HAP-1 (cell line): Measurements from ENCODE around the gene ASIP.

Source experiments
- DNase-seq, 2 experiments: peaks; one replicate each; pipeline ENCODE4 v3.0.0-alpha.2; 2016 to 2020; ENCODE audit warnings: low spot score in 2 of 2
- H3K27me3 ChIP-seq: fragments of 250-450 bp; sonication (Bioruptor Pico); 2 replicates; pipeline ENCODE4 v1.5.1; 2020; ENCODE audit warnings: low read depth, mild to moderate bottlenecking, moderate library complexity
- H3K36me3 ChIP-seq: fragments of 250-450 bp; sonication (Bioruptor Pico); replicated peaks from 2 replicates; pipeline ENCODE4 v1.5.1; 2020; ENCODE audit warnings: mild to moderate bottlenecking
- H3K4me1 ChIP-seq: fragments of 250-450 bp; sonication (Bioruptor Pico); 2 replicates; pipeline ENCODE4 v1.5.1; 2020; ENCODE audit warnings: mild to moderate bottlenecking
- H3K4me3 ChIP-seq: fragments of 250-450 bp; sonication (Bioruptor Pico); 2 replicates; pipeline ENCODE4 v1.5.1; 2020; ENCODE audit warnings: mild to moderate bottlenecking, moderate library complexity
- H3K9me3 ChIP-seq: fragments of 250-450 bp; sonication (Bioruptor Pico); 2 replicates; pipeline ENCODE4 v1.5.1; 2020; ENCODE audit warnings: mild to moderate bottlenecking, moderate library complexity
- in situ Hi-C: fragments of 300-500 bp; cut with MboI; formaldehyde crosslinking; loops from 3 replicates; pipeline ENCODE4 v1.14.3; 2020; ENCODE audit warnings: low sequenced_read_pairs, inconsistent platforms, mixed read lengths

ASIP gene

DNA sequence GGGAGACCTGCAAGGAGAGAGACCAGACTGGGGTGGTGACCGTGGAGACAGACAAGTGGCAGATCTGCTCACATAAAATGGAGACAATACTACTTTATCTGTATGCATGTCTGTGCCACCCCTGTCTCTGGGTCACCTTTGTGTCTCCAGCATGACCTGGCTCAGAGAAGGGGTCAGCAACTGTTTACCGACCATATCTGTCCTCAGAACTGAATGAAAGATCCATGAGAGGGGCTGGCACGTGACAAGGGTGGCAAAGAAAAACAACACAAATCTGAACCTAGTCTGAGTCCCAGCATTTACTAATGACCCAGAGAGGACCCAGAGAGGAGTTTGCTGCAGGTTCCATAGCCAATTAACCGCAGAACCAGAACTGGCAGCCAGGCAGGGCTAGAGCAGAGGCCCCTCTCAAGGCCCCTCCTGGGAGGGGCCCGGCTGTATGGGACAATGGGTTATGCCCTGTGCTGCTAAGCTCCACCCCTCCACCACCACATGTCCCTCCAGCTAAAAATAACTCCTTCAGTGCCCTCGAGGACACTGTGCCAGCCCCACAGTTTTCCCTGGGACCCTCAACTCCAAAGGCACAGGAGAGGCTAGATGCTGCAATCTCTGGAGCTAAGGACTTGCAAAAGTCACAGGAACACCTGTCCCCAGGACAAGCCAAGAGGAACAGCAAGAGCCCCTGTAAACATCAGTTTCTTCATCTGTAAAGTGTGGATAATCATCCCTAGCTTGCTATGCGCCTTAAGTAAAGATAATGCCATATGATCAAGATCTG, 59.8 kb downstream of the ASIP start:
- Histone ChIP-seq H3K9me3 (0 out of 2 replicates have a peak, but pooled peaks cover 2% of the 10 kb centered on the region), H3K36me3 (peaks cover 34% of the 10 kb centered on the region), H3K4me1 (peaks cover 15% of the 10 kb centered on the region), H3K27me3 (no peaks in the 10 kb centered on the region), H3K4me3 (peak overlapping the region; percentile 94)
- DNase-seq, result peak; percentile 24 to 56
- in situ Hi-C loops, result loop anchor here (5.0 to 25.0 kb wide), 2 partner anchors 216 to 411 kb away; partner anchors contain the start of genes DYNLRB1 and TP53INP2

DNA sequence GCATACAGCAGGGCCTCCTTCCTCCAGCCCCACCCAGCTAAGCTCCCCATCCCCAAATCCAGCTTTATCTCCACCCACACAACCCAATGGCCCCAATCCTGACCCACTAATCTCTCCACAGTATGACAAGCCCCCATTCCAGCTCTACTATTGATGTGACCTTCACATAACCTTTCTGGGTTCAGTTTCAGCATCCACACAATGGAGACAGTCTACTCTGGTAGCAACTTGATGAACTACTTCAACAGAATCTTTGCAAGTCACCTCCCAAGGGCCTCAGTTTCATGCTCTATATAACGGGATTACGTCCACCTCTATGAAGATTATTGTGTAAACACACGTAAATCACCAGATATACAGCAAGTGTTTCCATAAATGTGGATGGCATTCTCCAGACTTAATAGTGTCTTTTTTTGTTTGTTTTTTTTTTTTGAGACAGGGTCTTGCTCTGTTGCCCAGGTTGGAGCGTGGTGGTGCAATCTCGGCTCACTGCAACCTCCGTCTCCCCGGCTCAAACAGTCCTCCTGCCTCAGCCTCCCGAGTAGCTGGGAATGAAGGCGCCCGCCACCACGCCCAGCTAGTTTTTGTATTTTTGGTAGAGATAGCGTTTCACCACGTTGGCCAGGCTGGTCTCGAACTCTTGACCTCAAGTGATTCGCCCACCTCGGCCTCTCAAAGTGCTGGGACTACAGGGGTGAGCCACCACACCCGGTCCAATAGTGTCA, 60.5 kb downstream of the ASIP start:
- H3K27me3 ChIP-seq, result no peaks in the 10 kb centered on the region
- peak overlapping the region; percentile 94 for H3K4me3 ChIP-seq
- DNase-seq, result peak in 1 of 2 experiments; percentile 8
- H3K4me1 ChIP-seq, result peaks cover 15% of the 10 kb centered on the region
- H3K36me3 ChIP-seq, result peaks cover 33% of the 10 kb centered on the region
- 0 out of 2 replicates have a peak, but pooled peaks cover 2% of the 10 kb centered on the region for H3K9me3 ChIP-seq
- in situ Hi-C loops, result loop anchor here (5.0 to 25.0 kb wide), 2 partner anchors 216 to 411 kb away; partner anchors contain the start of genes DYNLRB1 and TP53INP2

DNA sequence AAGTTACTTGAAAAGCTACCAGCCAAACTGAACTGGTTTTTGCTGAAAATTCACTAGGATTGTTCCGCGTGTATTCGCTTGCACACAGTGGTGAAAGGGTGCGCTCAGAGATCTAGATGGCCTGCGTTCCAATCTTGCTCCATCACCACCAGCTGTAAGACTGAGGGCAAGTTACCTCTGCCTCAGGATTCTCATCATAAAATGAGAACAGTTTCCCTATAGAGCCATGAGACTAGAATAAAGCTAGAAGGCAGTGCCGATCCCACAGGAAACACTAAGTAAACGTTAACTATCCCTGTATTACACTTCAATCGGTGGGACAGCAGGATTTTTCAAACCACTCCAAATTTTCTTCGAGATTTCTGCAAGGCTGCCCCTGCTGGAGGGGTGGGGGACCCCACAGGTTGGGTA, 61.1 kb downstream of the ASIP start:
- Histone ChIP-seq H3K4me3 (peak overlapping the region; percentile 94), H3K4me1 (peaks cover 15% of the 10 kb centered on the region), H3K36me3 (peaks cover 33% of the 10 kb centered on the region), H3K9me3 (0 out of 2 replicates have a peak, but pooled peaks cover 2% of the 10 kb centered on the region), H3K27me3 (no peaks in the 10 kb centered on the region)
- in situ Hi-C loops, result loop anchor here (5.0 to 25.0 kb wide), 2 partner anchors 215 to 410 kb away; partner anchors contain the start of genes DYNLRB1 and TP53INP2
- peak in 1 of 2 experiments; percentile 17 for DNase-seq

DNA sequence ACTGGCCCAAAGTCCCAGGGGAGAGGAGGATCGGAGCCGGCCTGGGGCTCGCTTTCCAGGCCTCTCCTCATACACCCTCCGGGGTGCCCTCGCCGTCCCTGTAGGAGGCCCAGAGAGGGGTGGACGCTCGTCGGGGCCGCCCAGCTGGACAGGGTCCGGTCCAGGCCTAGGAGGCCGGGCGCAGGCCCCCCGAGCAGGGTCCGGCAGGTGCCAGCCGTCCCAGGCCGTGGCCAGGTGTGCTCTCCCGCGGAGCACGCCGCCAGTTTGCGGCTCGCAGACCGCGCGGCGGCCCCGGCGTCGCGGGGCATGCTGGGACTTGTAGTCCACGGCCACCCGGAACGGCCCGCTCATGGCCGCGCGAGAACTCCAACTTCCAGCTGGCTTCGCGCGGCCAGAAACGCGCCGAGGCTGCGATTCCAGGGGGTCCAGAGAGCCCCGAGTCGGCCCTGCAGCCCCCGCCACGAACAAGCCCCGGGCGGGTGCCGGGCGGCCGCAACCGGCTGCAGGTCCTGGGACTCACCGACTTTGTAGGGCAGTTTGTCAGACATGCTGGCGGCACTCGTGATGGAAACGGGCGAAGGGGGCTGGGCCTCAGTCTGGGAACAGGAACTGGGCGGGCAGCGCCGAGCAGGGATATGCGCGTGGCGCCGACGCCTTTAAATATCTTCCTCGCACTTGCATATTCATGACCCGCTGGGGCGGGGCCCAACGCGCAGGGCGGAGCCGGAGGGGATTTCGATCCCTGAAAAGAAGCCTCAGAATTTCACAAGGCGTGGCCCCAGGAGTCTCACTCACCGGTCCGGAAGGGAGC, 61.7 kb downstream of the ASIP start, which contains the start of gene AHCY:
TSS of gene AHCY (minus strand) at position 633 of the 811 bp plus-strand sequence. CDS start at position 548, 85 bp downstream.
- Histone ChIP-seq H3K27me3 (no peaks in the 10 kb centered on the region), H3K4me1 (peaks cover 15% of the 10 kb centered on the region), H3K36me3 (peaks cover 29% of the 10 kb centered on the region), H3K4me3 (peak within 1 kb of the TSS; percentile 94), H3K9me3 (0 out of 2 replicates have a peak, but pooled peaks cover 2% of the 10 kb centered on the region)
- peak; percentile 97 to 99 for DNase-seq
- in situ Hi-C loops, result loop anchor here (5.0 to 25.0 kb wide), 2 partner anchors 214 to 409 kb away; partner anchors contain the start of genes DYNLRB1 and TP53INP2

DNA sequence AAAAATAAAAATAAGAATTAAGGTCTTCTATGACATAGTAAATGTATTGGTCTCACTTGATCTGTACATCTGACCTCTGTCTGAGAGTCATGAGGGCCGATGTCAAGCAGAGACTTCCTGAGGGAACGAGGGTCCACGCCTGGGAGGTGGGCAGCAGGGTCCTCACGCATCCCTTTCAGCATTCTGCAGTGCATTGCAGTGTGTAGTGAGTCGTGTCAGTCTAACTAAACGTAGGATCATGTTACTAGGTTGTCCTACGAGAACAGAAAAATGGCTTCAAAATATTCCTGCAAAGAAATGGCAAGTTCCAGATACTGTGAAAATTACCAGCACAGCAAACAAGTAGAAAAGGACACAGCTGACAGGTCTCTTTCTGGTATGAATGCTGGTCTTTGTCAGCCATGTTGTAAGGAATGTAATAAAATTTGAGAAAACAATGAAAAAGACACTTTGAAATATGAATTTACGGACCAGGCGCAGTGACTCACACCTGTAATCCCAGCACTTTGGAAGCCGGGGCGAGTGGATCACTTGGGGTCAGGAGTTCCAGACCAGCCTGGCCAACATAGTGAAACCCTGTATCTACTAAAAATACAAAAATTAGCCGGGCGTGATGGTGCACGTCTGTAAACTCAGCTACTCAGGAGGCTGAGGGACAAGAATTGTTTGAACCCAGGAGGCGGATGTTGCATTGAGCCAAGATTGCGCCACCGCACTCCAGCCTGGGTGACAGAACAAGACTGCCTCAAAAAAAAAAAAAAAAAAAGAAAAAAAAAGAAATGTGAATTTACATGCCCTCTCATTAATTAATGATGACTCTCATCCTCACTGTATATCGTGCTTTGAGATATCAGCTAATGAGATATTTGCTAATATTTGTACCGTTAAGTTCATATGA, 64.4 kb downstream of the ASIP start:
- Histone ChIP-seq H3K36me3 (peaks cover 12% of the 10 kb centered on the region), H3K4me3 (no peak overlapping the region), H3K9me3 (0 out of 2 replicates have a peak, but pooled peaks cover 2% of the 10 kb centered on the region), H3K4me1 (peaks cover 15% of the 10 kb centered on the region), H3K27me3 (no peaks in the 10 kb centered on the region)
- DNase-seq, result no peak
- in situ Hi-C loops, result loop anchor here (25.0 kb wide), 1 partner anchor 407 kb away; the partner anchor contains the start of gene TP53INP2

DNA sequence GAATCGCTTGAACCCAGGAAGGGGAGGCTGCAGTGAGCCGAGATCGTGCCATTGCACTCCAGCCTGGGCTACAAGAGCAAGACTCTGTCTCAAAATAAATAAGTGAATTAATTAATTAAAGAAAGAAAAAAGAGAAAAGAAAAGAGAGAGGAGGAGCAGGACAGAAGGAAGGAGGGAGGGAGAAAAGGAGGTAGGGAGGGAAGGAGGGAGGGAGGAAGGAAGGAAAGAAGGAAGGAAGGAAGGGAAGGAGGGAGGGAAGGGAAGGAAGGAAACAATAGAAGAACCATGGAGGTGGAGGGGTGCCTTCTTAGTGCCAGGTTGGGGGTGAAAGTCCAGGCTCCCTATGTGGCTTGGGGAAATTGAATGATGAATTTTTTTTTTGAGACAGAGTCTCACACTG, 68.5 kb downstream of the ASIP start:
- no peak for DNase-seq
- Histone ChIP-seq H3K36me3 (no peaks in the 10 kb centered on the region), H3K4me1 (0 out of 2 replicates have a peak, but pooled peaks cover 3% of the 10 kb centered on the region), H3K4me3 (no peak overlapping the region), H3K27me3 (no peaks in the 10 kb centered on the region), H3K9me3 (no peaks in the 10 kb centered on the region)
- in situ Hi-C loops, result loop anchor here (25.0 kb wide), 1 partner anchor 403 kb away; the partner anchor contains the start of gene TP53INP2

DNA sequence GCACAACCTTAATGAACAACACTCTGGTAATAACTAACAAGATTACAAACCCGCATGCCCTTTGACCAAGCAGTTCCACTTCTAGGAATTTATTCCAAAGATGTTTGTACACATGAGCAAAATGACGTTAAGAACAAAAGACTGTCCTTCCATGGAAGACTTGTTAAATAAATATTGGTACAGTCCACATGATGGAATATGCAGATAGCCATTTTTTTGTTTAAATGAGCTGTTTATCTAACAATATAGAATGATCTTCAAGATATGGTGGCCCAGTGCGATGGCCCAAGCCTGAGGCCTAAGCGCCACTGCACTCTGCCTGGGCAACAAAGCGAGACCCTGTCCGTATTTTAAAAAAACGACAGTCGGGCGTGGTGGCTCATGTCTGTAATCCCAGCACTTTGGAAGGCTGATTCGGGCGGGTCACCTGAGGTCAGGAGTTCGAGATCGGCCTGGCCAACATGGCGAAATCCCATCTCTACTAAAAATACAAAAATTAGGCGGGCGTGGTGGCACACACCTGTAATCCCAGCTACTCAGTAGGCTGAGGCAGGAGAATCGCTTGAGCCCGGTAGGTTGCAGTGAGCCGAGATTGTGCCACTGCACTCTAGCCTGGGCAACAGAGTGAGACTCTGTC, 69.4 kb downstream of the ASIP start:
- no peaks in the 10 kb centered on the region for H3K9me3 ChIP-seq
- H3K4me1 ChIP-seq, result 0 out of 2 replicates have a peak, but pooled peaks cover 3% of the 10 kb centered on the region
- in situ Hi-C loops, result loop anchor here (25.0 kb wide), 1 partner anchor 402 kb away; the partner anchor contains the start of gene TP53INP2
- H3K27me3 ChIP-seq, result no peaks in the 10 kb centered on the region
- no peak for DNase-seq
- H3K4me3 ChIP-seq, result no peak overlapping the region
- H3K36me3 ChIP-seq, result no peaks in the 10 kb centered on the region

DNA sequence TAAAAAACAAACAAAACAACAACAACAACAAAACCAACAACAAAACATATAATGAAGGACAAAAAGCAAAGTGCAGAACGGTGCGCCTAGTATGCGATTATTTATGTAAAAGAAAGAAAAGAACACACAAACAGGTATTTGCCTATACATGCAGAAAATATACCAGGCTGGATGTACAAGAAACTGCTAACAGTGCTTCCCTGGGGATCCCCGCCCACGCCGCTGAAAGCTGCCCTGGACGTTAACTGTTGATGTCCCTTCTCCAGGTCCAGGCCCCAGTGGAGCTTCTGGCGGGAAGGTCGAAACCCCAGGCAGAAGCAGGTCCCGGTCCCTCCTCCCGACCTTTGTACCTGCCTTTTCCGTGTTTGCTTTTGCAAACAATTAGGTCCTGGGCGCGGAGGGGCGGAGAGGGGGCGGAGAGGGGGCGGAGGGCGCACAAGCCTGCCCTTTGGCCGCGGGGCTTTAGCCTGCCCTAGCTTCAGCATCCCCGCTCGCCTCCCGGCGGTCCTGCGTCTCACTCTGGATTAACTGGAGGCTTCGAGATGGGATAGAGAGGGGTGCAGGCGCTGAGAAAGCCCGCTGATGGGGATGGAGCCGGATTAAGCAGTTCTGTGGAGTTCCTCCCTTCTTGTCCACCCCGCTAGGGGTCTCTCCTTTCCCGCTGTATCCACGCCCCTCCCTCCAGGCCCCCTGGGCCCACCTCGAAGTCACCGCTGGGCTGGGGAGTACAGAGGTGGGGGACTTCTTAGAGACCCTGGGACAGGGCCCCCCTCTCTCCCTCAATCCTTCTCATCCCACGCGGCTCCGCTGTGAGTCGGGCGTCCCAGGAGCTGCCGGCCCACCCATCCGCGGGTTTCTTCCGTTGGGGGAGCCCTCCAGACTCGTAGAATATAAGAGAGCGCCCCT, 70.1 kb downstream of the ASIP start:
- Histone ChIP-seq H3K4me1 (0 out of 2 replicates have a peak, but pooled peaks cover 3% of the 10 kb centered on the region), H3K9me3 (no peaks in the 10 kb centered on the region), H3K4me3 (no peak overlapping the region), H3K27me3 (no peaks in the 10 kb centered on the region), H3K36me3 (no peaks in the 10 kb centered on the region)
- in situ Hi-C loops, result loop anchor here (25.0 kb wide), 1 partner anchor 401 kb away; the partner anchor contains the start of gene TP53INP2
- DNase-seq, result peak in 1 of 2 experiments; percentile 37

DNA sequence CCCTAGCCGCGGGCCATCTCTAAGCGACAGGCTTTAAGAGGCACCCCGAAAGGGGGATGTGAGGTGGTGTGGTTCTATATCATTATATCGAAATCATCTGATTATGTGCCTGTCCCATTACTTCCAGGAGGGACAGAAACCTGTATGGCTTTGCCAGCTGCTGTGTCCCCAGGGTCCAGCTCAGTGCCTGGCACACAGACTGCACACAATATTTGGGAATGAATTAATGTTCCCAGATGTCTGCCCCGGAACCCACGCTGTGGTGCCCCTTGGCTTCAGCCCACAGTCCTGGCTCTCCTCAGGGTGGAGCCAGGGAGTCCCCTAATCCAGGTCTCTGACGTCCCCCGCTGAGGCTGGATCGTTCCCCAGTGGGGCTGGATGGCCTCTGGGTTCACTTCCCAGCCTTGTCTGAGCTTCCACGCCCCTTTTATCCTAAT, 70.8 kb downstream of the ASIP start:
- 0 out of 2 replicates have a peak, but pooled peaks cover 3% of the 10 kb centered on the region for H3K4me1 ChIP-seq
- H3K36me3 ChIP-seq, result no peaks in the 10 kb centered on the region
- DNase-seq, result no peak
- H3K9me3 ChIP-seq, result no peaks in the 10 kb centered on the region
- no peak overlapping the region for H3K4me3 ChIP-seq
- H3K27me3 ChIP-seq, result no peaks in the 10 kb centered on the region
- in situ Hi-C loops, result loop anchor here (25.0 kb wide), 1 partner anchor 400 kb away; the partner anchor contains the start of gene TP53INP2

DNA sequence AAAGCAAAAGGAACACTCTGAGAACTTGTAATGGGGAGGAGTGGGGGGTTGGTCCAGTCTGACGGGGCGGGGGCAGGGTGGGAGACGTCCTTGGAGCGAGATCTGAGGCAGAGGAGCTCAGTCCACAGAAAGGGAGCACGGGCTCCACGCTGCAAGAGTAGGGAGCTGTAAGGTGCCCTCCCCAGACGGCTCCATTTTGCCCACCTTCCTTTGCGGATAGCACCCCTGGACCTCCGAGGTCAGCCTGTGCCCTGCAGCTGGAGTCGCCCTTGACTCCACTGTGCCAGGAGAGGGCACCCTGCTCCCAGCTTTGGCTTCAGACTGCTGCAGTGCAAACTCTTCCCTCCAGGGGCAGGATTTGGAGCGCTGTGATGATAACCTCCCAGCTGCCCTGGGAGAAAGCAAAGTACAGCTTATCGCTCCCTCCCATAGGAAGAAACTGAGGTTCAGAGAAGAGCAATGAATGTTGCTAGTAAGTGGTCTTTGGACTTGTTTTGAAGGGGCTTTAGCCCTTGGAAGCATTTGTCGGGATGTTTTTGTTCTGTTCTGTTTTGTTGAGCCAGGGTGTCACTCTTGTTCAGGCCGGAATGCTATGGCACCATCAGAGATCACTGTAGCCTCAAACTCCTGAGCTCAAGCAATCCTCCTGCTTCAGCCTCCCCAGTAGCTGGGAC, 71.5 kb downstream of the ASIP start:
- Histone ChIP-seq H3K9me3 (no peaks in the 10 kb centered on the region), H3K4me1 (0 out of 2 replicates have a peak, but pooled peaks cover 3% of the 10 kb centered on the region), H3K27me3 (no peaks in the 10 kb centered on the region), H3K4me3 (peak overlapping the region; percentile 13; the same call in 1 of the 2 replicates), H3K36me3 (no peaks in the 10 kb centered on the region)
- DNase-seq, result peak; percentile 85 to 94
- in situ Hi-C loops, result loop anchor here (25.0 kb wide), 1 partner anchor 400 kb away; the partner anchor contains the start of gene TP53INP2
